Measurements from ENCODE around the gene FOXJ2.
"Not testable (repeated sequence)": the region's sequence is repeated elsewhere in the genome, so short reads cannot be mapped to it uniquely, and the experiment has no call there.

The FOXJ2 gene

GRCh38 chr12:8012651-8013309 is 19.7 kb upstream of the FOXJ2 start:
- DNase-seq (ENCODE audit: low read depth) = no peak
- no peak for TF ChIP-seq MAX (IDR thresholded peaks at IDR 0.05; ENCODE audit: low read depth, low read length)
- TF ChIP-seq CTCF (IDR thresholded peaks at IDR 0.05; ENCODE audit: low read depth, low read length) = no peak
- no peak for TF ChIP-seq POLR2A (IDR thresholded peaks at IDR 0.05; ENCODE audit: extremely low read depth, insufficient read length)
- no peak for TF ChIP-seq MYC (IDR thresholded peaks at IDR 0.05; ENCODE audit: low read depth, low read length)
- no peak overlapping the region for H3K4me3 ChIP-seq (ENCODE audit: low read depth, low read length)

- DNase-seq (ENCODE audit: low read depth) = no peak
- no peak for TF ChIP-seq CTCF (IDR thresholded peaks at IDR 0.05; ENCODE audit: low read depth, low read length)
- TF ChIP-seq POLR2A (IDR thresholded peaks at IDR 0.05; ENCODE audit: extremely low read depth, insufficient read length) = no peak
- TF ChIP-seq MAX (IDR thresholded peaks at IDR 0.05; ENCODE audit: low read depth, low read length) = no peak
- TF ChIP-seq MYC (IDR thresholded peaks at IDR 0.05; ENCODE audit: low read depth, low read length) = no peak
- H3K4me3 ChIP-seq (ENCODE audit: low read depth, low read length) = no peak overlapping the region
Measured at GRCh38 chr12:8014836-8015235, 17.7 kb upstream of the FOXJ2 start.

- H3K4me3 ChIP-seq (ENCODE audit: low read depth, low read length) = peak overlapping the region; percentile 63
- not testable (repeated sequence) for DNase-seq (ENCODE audit: low read depth)
Measured at GRCh38 chr12:8018213-8018612, 14.3 kb upstream of the FOXJ2 start.

GRCh38 chr12:8018666-8019581 is 13.6 kb upstream of the FOXJ2 start:
- H3K4me3 ChIP-seq (ENCODE audit: low read depth, low read length) = peak overlapping the region; percentile 63

GRCh38 chr12:8026291-8026900 is 6.1 kb upstream of the FOXJ2 start:
- TF ChIP-seq MYC (IDR thresholded peaks at IDR 0.05; ENCODE audit: low read depth, low read length) = no peak
- TF ChIP-seq POLR2A (IDR thresholded peaks at IDR 0.05; ENCODE audit: extremely low read depth, insufficient read length) = peak; percentile 72
- TF ChIP-seq MAX (IDR thresholded peaks at IDR 0.05; ENCODE audit: low read depth, low read length) = peak; percentile 38; the same call in 1 of the 2 replicates
- TF ChIP-seq CTCF (IDR thresholded peaks at IDR 0.05; ENCODE audit: low read depth, low read length) = no peak
- DNase-seq (ENCODE audit: low read depth) = peak; percentile 99
- peak overlapping the region; percentile 75 for H3K4me3 ChIP-seq (ENCODE audit: low read depth, low read length)

More at GRCh38 chr12:8018666-8019581, 13.6 kb upstream of the FOXJ2 start:
- peak; percentile 5 for TF ChIP-seq CTCF (IDR thresholded peaks at IDR 0.05; ENCODE audit: low read depth, low read length)
- TF ChIP-seq MAX (IDR thresholded peaks at IDR 0.05; ENCODE audit: low read depth, low read length) = 0 out of 2 replicates have a peak, but pooled peaks have one; percentile 11
- TF ChIP-seq MYC (IDR thresholded peaks at IDR 0.05; ENCODE audit: low read depth, low read length) = peak; percentile 12; the same call in 1 of the 2 replicates
- TF ChIP-seq POLR2A (IDR thresholded peaks at IDR 0.05; ENCODE audit: extremely low read depth, insufficient read length) = peak; percentile 21
- DNase-seq (ENCODE audit: low read depth) = peak; percentile 92

GRCh38 chr12:8027856-8028255 is 4.7 kb upstream of the FOXJ2 start:
- DNase-seq (ENCODE audit: low read depth) = no peak

More at GRCh38 chr12:8027856-8028255, 4.7 kb upstream of the FOXJ2 start:
- peak overlapping the region; percentile 45 for H3K4me3 ChIP-seq (ENCODE audit: low read depth, low read length)
- TF ChIP-seq MYC (IDR thresholded peaks at IDR 0.05; ENCODE audit: low read depth, low read length) (no peak), MAX (IDR thresholded peaks at IDR 0.05; ENCODE audit: low read depth, low read length) (no peak), POLR2A (IDR thresholded peaks at IDR 0.05; ENCODE audit: extremely low read depth, insufficient read length) (no peak), CTCF (IDR thresholded peaks at IDR 0.05; ENCODE audit: low read depth, low read length) (no peak)

Measured in NB4 (cell line).